ENCODE results near the gene IPO13.

IPO13 gene

GRCh38 chr1:44015206-44015605 lies 68.5 kb downstream of the IPO13 start:
- no peak for TF ChIP-seq TCF4 (CRISPR knock-in tag; IDR thresholded peaks at IDR 0.05; ENCODE audit: borderline replicate concordance)
- TF ChIP-seq ISL1 (CRISPR knock-in tag; IDR thresholded peaks at IDR 0.05) = no peak
- TF ChIP-seq CSRNP3 (CRISPR knock-in tag; IDR thresholded peaks at IDR 0.05) = no peak
- TF ChIP-seq BACH2 (CRISPR knock-in tag; IDR thresholded peaks at IDR 0.05; ENCODE audit: borderline replicate concordance) = no peak
- no peak for TF ChIP-seq CREB5 (CRISPR knock-in tag; IDR thresholded peaks at IDR 0.05; ENCODE audit: low read depth)
- TF ChIP-seq TSHZ2 (CRISPR knock-in tag; IDR thresholded peaks at IDR 0.05) = no peak
- no peak for TF ChIP-seq PATZ1 (CRISPR knock-in tag; IDR thresholded peaks at IDR 0.05; ENCODE audit: borderline replicate concordance)
- TF ChIP-seq SNAI2 (CRISPR knock-in tag; IDR thresholded peaks at IDR 0.05) = no peak
- TF ChIP-seq ESRRG (CRISPR knock-in tag; IDR thresholded peaks at IDR 0.05) = no peak
- TF ChIP-seq PPARA (CRISPR knock-in tag; IDR thresholded peaks at IDR 0.05; ENCODE audit: borderline replicate concordance) = no peak
- TF ChIP-seq ZNF8 (CRISPR knock-in tag; IDR thresholded peaks at IDR 0.05) = no peak
- ATAC-seq = no peak; the same call in 2 of the 3 replicates

- ATAC-seq = no peak
- TF ChIP-seq ZNF70 (CRISPR knock-in tag; IDR thresholded peaks at IDR 0.05) (no peak), SNAI2 (CRISPR knock-in tag; IDR thresholded peaks at IDR 0.05) (no peak), POU6F1 (CRISPR knock-in tag; IDR thresholded peaks at IDR 0.05; ENCODE audit: borderline replicate concordance, low read depth) (no peak), PPARA (CRISPR knock-in tag; IDR thresholded peaks at IDR 0.05; ENCODE audit: borderline replicate concordance) (no peak), OSR1 (CRISPR knock-in tag; IDR thresholded peaks at IDR 0.05) (no peak), CSDC2 (CRISPR knock-in tag; IDR thresholded peaks at IDR 0.05) (no peak), TCF4 (CRISPR knock-in tag; IDR thresholded peaks at IDR 0.05; ENCODE audit: borderline replicate concordance) (no peak), ARNTL (CRISPR knock-in tag; IDR thresholded peaks at IDR 0.05; ENCODE audit: borderline replicate concordance, low read depth) (no peak), ESRRG (CRISPR knock-in tag; IDR thresholded peaks at IDR 0.05) (no peak), ISL1 (CRISPR knock-in tag; IDR thresholded peaks at IDR 0.05) (no peak), ZFP3 (CRISPR knock-in tag; IDR thresholded peaks at IDR 0.05) (no peak), RARB (CRISPR knock-in tag; IDR thresholded peaks at IDR 0.05) (no peak), ZFP30 (CRISPR knock-in tag; IDR thresholded peaks at IDR 0.05) (no peak), CREB5 (CRISPR knock-in tag; IDR thresholded peaks at IDR 0.05; ENCODE audit: low read depth) (no peak), PATZ1 (CRISPR knock-in tag; IDR thresholded peaks at IDR 0.05; ENCODE audit: borderline replicate concordance) (no peak), GLIS3 (CRISPR knock-in tag; IDR thresholded peaks at IDR 0.05) (no peak)
Observed at GRCh38 chr1:44016041-44016889, 69.5 kb downstream of the IPO13 start.
